PC-9 (cell line): ENCODE data around the gene MEF2A. TPM values are rescaled to one million over a fixed set of nuclear protein-coding genes. Genes with fewer than 3 reads are reported as not detected.
A peak's percentile ranks its signal among the peaks of the same experiment; 100 is the strongest.

Experiments
- BruUV-seq: library from RNA; stranded (reverse); fragments of 400-500 nt; replicated peaks from 2 replicates; lab custom pipeline; 2021; lab: Mats Ljungman, UMichigan
- CTCF ChIA-PET: fragments of 300-600 bp; sonication (Branson Sonifier 250); formaldehyde crosslinking; loops from one replicate; lab custom pipeline; 2022; ENCODE audit warnings: antibody characterized with exemption; lab: Charles Lee
- POLR2A ChIA-PET: fragments of 300-600 bp; sonication (Branson Sonifier 250); formaldehyde crosslinking; loops from one replicate; lab custom pipeline; 2022; ENCODE audit warnings: antibody characterized with exemption; ENCODE audit not compliant: unreplicated experiment; lab: Charles Lee
- DNase-seq, 2 experiments: peaks; one replicate each; pipeline versions ENCODE4 v3.0.0 to v3.0.0-alpha.2; 2015 to 2022; ENCODE audit warnings: mixed read lengths in 1 of 2
- H2AFZ ChIP-seq: fragments of 200-600 bp; sonication (generic); 2 replicates; pipeline ENCODE4 v1.8.1; 2017; ENCODE audit warnings: antibody characterized with exemption
- H3F3A ChIP-seq: fragments of 200-600 bp; sonication (generic); 2 replicates; pipeline ENCODE4 v1.8.1; 2017; ENCODE audit warnings: antibody characterized with exemption, mild to moderate bottlenecking, low read depth; ENCODE audit not compliant: insufficient read depth
- H3K27ac ChIP-seq: fragments of 200-600 bp; sonication (generic); 2 replicates; pipeline ENCODE4 v1.6.1; 2016; ENCODE audit warnings: mixed run types
- H3K27me3 ChIP-seq: fragments of 200-600 bp; sonication (generic); 2 replicates; pipeline ENCODE4 v1.6.1; 2016; ENCODE audit warnings: low read depth, mixed run types; ENCODE audit not compliant: insufficient read depth
- H3K36me3 ChIP-seq: fragments of 200-600 bp; sonication (generic); 2 replicates; pipeline ENCODE4 v1.6.1; 2016; ENCODE audit warnings: low read depth, mixed run types
- H3K4me1 ChIP-seq: fragments of 200-600 bp; sonication (generic); replicated peaks from 2 replicates; pipeline ENCODE4 v1.6.1; 2016; ENCODE audit warnings: mixed run types; ENCODE audit not compliant: insufficient read depth
- H3K4me2 ChIP-seq: fragments of 200-600 bp; sonication (generic); 2 replicates; pipeline ENCODE4 v1.6.1; 2017; ENCODE audit warnings: mixed run types
- H3K4me3 ChIP-seq: fragments of 200-600 bp; sonication (generic); 2 replicates; pipeline ENCODE4 v1.6.1; 2016; ENCODE audit warnings: mixed run types
- H3K79me2 ChIP-seq: fragments of 200-600 bp; sonication (generic); 2 replicates; pipeline ENCODE4 v1.6.1; 2017; ENCODE audit warnings: low read depth, mixed run types
- H3K9me2 ChIP-seq: fragments of 200-600 bp; sonication (generic); 2 replicates; pipeline ENCODE4 v1.8.1; 2017; ENCODE audit warnings: mild to moderate bottlenecking; ENCODE audit not compliant: insufficient read depth
- H3K9me3 ChIP-seq: fragments of 200-600 bp; sonication (generic); 2 replicates; pipeline ENCODE4 v1.8.1; 2016; ENCODE audit warnings: low read depth; ENCODE audit not compliant: insufficient read depth
- H4K20me1 ChIP-seq: fragments of 200-600 bp; sonication (generic); 2 replicates; pipeline ENCODE4 v1.8.1; 2017; ENCODE audit not compliant: insufficient read depth
- CTCF ChIP-seq: fragments of 200-600 bp; sonication (generic); conservative IDR thresholded peaks from 2 replicates; pipeline ENCODE4 v1.6.1; 2017; ENCODE audit warnings: mixed run types, antibody characterized with exemption, mild to moderate bottlenecking, moderate library complexity
- EZH2 ChIP-seq: fragments of 200-600 bp; sonication (generic); IDR thresholded peaks from 2 replicates; pipeline ENCODE4 v1.8.0; 2017; ENCODE audit warnings: antibody characterized with exemption, low read depth
- intact Hi-C: fragments of 100-400 bp; cut with micrococcal nuclease; formaldehyde crosslinking; loops from one replicate; pipeline ENCODE4 v1.10.0; 2022; ENCODE audit not compliant: unreplicated experiment
- total RNA-seq: library from RNA; stranded (reverse); gene quantifications from 2 replicates; pipeline ENCODE4 v1.2.3, GENCODE V29; 2021

Gene MEF2A
- total RNA-seq, 1 experiment from 2014 or later = 31.8 TPM

- no peaks in the 10 kb centered on the region for H3K9me3 ChIP-seq
- H3K27ac ChIP-seq = no peak overlapping the region
- no peak overlapping the region for H3K4me3 ChIP-seq
- H3K9me2 ChIP-seq = no peaks in the 10 kb centered on the region
- H4K20me1 ChIP-seq = no peaks in the 10 kb centered on the region; the same call in 1 of the 2 replicates
- intact Hi-C loops = no loop called here
- CTCF ChIA-PET = no interaction called here
- POLR2A ChIA-PET = interaction anchor here (0.6 kb wide), 1 partner anchor 279 kb away, joined by 5 read pairs; no protein-coding TSS in a partner anchor
- DNase-seq = no peak
- no peaks in the 10 kb centered on the region for H3K27me3 ChIP-seq
- no peak overlapping the region for H3K4me2 ChIP-seq
- no peak overlapping the region for H2AFZ ChIP-seq
- H3K4me1 ChIP-seq = peaks cover 28% of the 10 kb centered on the region
- BruUV-seq = no TSS peak
- H3K36me3 ChIP-seq = no peaks in the 10 kb centered on the region
- 0 out of 2 replicates have a peak, but pooled peaks cover 4% of the 10 kb centered on the region for H3F3A ChIP-seq
- TF ChIP-seq CTCF (no peak), EZH2 (no peak)
- H3K79me2 ChIP-seq = peaks cover 33% of the 10 kb centered on the region
These were observed 47.7 kb downstream of the MEF2A start for GRCh38 chr15:99613481-99613880.

GRCh38 chr15:99613887-99614647 lies 48.3 kb downstream of the MEF2A start:
- no peaks in the 10 kb centered on the region; the same call in 1 of the 2 replicates for H4K20me1 ChIP-seq
- no TSS peak for BruUV-seq
- H3K9me2 ChIP-seq = no peaks in the 10 kb centered on the region
- no peak overlapping the region for H2AFZ ChIP-seq
- H3K36me3 ChIP-seq = no peaks in the 10 kb centered on the region
- H3F3A ChIP-seq = 0 out of 2 replicates have a peak, but pooled peaks cover 7% of the 10 kb centered on the region
- no peak for TF ChIP-seq CTCF
- no peak for TF ChIP-seq EZH2
- H3K9me3 ChIP-seq = no peaks in the 10 kb centered on the region
- POLR2A ChIA-PET = interaction anchor here (0.6 kb wide), 1 partner anchor 8 kb away, joined by 4 read pairs; no protein-coding TSS in a partner anchor
- intact Hi-C loops = no loop called here
- peak overlapping the region; percentile 45 for H3K27ac ChIP-seq
- peaks cover 28% of the 10 kb centered on the region for H3K79me2 ChIP-seq
- H3K4me2 ChIP-seq = peak overlapping the region; percentile 25; the same call in 1 of the 2 replicates
- CTCF ChIA-PET = no interaction called here
- peak in 1 of 2 experiments; percentile 58 for DNase-seq
- no peak overlapping the region for H3K4me3 ChIP-seq
- H3K4me1 ChIP-seq = peaks cover 31% of the 10 kb centered on the region
- H3K27me3 ChIP-seq = no peaks in the 10 kb centered on the region

DNA sequence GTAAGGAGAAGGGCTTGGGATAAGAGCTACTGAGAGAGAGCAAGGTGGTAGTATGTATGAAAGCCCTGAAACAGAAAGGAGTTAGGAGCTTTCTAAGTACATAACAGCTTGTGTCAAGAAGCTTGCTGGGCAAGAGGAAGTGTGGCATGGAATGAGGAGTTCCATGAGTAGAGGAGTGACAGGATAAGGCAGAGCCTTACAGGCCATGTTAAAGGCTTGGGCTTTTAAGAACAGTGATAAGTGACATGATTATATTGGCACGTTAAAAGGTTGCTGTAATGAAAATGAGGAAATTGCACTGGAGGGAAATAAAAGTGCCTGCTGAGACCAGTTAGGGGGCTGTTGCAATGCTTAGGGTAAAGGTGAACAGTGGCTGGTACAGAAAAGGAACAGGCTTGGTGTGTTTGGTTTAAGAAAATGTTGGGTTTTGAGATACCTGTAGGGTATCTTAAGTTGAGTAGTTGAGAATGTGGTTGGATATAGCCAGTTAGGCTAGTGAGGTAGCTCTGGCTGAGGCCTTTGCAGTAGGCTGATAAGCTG lies 49.0 kb downstream of the MEF2A start:
- no TSS peak for BruUV-seq
- TF ChIP-seq CTCF = no peak
- no peak for TF ChIP-seq EZH2
- Histone ChIP-seq H3K9me3 (no peaks in the 10 kb centered on the region), H2AFZ (no peak overlapping the region), H3K27me3 (no peaks in the 10 kb centered on the region), H3K79me2 (peaks cover 33% of the 10 kb centered on the region), H4K20me1 (no peaks in the 10 kb centered on the region; the same call in 1 of the 2 replicates), H3K4me3 (no peak overlapping the region), H3K27ac (peak overlapping the region; percentile 45), H3K36me3 (no peaks in the 10 kb centered on the region), H3F3A (0 out of 2 replicates have a peak, but pooled peaks cover 7% of the 10 kb centered on the region), H3K4me1 (peaks cover 31% of the 10 kb centered on the region), H3K4me2 (peak overlapping the region; percentile 25; the same call in 1 of the 2 replicates), H3K9me2 (no peaks in the 10 kb centered on the region)
- peak in 1 of 2 experiments; percentile 44 for DNase-seq
- intact Hi-C loops = no loop called here
- POLR2A ChIA-PET = interaction anchor here (0.6 kb wide), 1 partner anchor 8 kb away, joined by 4 read pairs; no protein-coding TSS in a partner anchor
- CTCF ChIA-PET = no interaction called here
